PC-9 (cell line): ENCODE results near the gene ARHGAP22.

Source experiments
- CTCF ChIP-seq: fragments of 200-600 bp; sonication (generic); conservative IDR thresholded peaks from 2 replicates; pipeline ENCODE4 v1.6.1; 2017; ENCODE audit warnings: mixed run types, antibody characterized with exemption, mild to moderate bottlenecking, moderate library complexity
- EZH2 ChIP-seq: fragments of 200-600 bp; sonication (generic); IDR thresholded peaks from 2 replicates; pipeline ENCODE4 v1.8.0; 2017; ENCODE audit warnings: antibody characterized with exemption, low read depth

- TF ChIP-seq CTCF = no peak
- no peak for TF ChIP-seq EZH2
Measured at GRCh38 chr10:48491392-48492139, 113.3 kb downstream of the ARHGAP22 start.
